HEK293 (cell line): Measurements from ENCODE around the gene SRF.

ENCODE experiments used
- OVOL3 ChIP-seq: fragments of 450-650 bp; formaldehyde crosslinking; IDR thresholded peaks from 2 replicates; pipeline ENCODE4 v1.5.1; 2016; ENCODE audit warnings: missing biosample characterization, missing genetic modification characterization
- ZNF114 ChIP-seq: fragments of 450-650 bp; formaldehyde crosslinking; IDR thresholded peaks from 2 replicates; pipeline ENCODE4 v1.5.0; 2017; ENCODE audit warnings: missing biosample characterization, missing genetic modification characterization
- ZNF549 ChIP-seq: fragments of 450-650 bp; IDR thresholded peaks from 2 replicates; pipeline ENCODE4 v1.5.1; 2018; ENCODE audit warnings: missing biosample characterization, missing genetic modification characterization, mild to moderate bottlenecking, inconsistent platforms, moderate library complexity
- TF ChIP-seq, protein P1 (sequence below): fragments of 450-650 bp; formaldehyde crosslinking; IDR thresholded peaks from 2 replicates; pipeline ENCODE4 v1.5.1; 2016; ENCODE audit warnings: missing biosample characterization, missing genetic modification characterization, low read depth
- TF ChIP-seq, protein P2 (sequence below): fragments of 450-650 bp; formaldehyde crosslinking; IDR thresholded peaks from 2 replicates; pipeline ENCODE4 v1.5.1; 2016; ENCODE audit warnings: missing biosample characterization, missing genetic modification characterization
- TF ChIP-seq, protein P3 (sequence below): fragments of 450-650 bp; formaldehyde crosslinking; IDR thresholded peaks from 2 replicates; pipeline ENCODE4 v1.5.1; 2016; ENCODE audit warnings: missing biosample characterization, missing genetic modification characterization
- TF ChIP-seq, protein P4 (sequence below): fragments of 450-650 bp; formaldehyde crosslinking; IDR thresholded peaks from 2 replicates; pipeline ENCODE4 v1.5.1; 2016; ENCODE audit warnings: missing biosample characterization, missing genetic modification characterization

DNA sequence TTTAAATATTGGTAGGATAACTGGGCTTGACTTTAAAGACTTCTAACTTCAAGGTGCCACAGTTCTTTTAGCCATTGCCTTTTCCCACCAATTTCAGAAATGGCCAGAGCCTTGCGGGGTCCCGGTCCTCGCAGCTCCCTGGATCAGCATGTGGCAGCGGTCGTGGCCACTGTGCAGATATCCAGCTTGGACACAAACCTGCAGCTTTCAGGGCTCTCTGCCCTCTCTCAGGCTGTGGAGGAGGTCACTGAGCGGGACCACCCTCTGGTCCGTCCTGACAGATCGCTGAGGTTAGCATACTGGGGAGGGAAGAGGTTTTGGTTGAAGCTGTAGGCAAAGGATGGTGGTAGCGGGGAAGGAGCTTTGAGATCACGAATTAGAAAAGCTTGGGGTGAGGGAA, 17.4 kb downstream of the SRF start:
- TF ChIP-seq, protein P1, sequence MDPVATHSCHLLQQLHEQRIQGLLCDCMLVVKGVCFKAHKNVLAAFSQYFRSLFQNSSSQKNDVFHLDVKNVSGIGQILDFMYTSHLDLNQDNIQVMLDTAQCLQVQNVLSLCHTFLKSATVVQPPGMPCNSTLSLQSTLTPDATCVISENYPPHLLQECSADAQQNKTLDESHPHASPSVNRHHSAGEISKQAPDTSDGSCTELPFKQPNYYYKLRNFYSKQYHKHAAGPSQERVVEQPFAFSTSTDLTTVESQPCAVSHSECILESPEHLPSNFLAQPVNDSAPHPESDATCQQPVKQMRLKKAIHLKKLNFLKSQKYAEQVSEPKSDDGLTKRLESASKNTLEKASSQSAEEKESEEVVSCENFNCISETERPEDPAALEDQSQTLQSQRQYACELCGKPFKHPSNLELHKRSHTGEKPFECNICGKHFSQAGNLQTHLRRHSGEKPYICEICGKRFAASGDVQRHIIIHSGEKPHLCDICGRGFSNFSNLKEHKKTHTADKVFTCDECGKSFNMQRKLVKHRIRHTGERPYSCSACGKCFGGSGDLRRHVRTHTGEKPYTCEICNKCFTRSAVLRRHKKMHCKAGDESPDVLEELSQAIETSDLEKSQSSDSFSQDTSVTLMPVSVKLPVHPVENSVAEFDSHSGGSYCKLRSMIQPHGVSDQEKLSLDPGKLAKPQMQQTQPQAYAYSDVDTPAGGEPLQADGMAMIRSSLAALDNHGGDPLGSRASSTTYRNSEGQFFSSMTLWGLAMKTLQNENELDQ (tag by site-specific recombination) = no peak
- TF ChIP-seq, protein P2, sequence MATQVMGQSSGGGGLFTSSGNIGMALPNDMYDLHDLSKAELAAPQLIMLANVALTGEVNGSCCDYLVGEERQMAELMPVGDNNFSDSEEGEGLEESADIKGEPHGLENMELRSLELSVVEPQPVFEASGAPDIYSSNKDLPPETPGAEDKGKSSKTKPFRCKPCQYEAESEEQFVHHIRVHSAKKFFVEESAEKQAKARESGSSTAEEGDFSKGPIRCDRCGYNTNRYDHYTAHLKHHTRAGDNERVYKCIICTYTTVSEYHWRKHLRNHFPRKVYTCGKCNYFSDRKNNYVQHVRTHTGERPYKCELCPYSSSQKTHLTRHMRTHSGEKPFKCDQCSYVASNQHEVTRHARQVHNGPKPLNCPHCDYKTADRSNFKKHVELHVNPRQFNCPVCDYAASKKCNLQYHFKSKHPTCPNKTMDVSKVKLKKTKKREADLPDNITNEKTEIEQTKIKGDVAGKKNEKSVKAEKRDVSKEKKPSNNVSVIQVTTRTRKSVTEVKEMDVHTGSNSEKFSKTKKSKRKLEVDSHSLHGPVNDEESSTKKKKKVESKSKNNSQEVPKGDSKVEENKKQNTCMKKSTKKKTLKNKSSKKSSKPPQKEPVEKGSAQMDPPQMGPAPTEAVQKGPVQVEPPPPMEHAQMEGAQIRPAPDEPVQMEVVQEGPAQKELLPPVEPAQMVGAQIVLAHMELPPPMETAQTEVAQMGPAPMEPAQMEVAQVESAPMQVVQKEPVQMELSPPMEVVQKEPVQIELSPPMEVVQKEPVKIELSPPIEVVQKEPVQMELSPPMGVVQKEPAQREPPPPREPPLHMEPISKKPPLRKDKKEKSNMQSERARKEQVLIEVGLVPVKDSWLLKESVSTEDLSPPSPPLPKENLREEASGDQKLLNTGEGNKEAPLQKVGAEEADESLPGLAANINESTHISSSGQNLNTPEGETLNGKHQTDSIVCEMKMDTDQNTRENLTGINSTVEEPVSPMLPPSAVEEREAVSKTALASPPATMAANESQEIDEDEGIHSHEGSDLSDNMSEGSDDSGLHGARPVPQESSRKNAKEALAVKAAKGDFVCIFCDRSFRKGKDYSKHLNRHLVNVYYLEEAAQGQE (tag by site-specific recombination) = no peak
- TF ChIP-seq, protein P3, sequence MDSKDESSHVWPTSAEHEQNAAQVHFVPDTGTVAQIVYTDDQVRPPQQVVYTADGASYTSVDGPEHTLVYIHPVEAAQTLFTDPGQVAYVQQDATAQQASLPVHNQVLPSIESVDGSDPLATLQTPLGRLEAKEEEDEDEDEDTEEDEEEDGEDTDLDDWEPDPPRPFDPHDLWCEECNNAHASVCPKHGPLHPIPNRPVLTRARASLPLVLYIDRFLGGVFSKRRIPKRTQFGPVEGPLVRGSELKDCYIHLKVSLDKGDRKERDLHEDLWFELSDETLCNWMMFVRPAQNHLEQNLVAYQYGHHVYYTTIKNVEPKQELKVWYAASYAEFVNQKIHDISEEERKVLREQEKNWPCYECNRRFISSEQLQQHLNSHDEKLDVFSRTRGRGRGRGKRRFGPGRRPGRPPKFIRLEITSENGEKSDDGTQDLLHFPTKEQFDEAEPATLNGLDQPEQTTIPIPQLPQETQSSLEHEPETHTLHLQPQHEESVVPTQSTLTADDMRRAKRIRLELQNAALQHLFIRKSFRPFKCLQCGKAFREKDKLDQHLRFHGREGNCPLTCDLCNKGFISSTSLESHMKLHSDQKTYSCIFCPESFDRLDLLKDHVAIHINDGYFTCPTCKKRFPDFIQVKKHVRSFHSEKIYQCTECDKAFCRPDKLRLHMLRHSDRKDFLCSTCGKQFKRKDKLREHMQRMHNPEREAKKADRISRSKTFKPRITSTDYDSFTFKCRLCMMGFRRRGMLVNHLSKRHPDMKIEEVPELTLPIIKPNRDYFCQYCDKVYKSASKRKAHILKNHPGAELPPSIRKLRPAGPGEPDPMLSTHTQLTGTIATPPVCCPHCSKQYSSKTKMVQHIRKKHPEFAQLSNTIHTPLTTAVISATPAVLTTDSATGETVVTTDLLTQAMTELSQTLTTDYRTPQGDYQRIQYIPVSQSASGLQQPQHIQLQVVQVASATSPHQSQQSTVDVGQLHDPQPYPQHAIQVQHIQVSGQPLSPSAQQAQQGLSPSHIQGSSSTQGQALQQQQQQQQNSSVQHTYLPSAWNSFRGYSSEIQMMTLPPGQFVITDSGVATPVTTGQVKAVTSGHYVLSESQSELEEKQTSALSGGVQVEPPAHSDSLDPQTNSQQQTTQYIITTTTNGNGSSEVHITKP = no peak
- TF ChIP-seq, protein P4, sequence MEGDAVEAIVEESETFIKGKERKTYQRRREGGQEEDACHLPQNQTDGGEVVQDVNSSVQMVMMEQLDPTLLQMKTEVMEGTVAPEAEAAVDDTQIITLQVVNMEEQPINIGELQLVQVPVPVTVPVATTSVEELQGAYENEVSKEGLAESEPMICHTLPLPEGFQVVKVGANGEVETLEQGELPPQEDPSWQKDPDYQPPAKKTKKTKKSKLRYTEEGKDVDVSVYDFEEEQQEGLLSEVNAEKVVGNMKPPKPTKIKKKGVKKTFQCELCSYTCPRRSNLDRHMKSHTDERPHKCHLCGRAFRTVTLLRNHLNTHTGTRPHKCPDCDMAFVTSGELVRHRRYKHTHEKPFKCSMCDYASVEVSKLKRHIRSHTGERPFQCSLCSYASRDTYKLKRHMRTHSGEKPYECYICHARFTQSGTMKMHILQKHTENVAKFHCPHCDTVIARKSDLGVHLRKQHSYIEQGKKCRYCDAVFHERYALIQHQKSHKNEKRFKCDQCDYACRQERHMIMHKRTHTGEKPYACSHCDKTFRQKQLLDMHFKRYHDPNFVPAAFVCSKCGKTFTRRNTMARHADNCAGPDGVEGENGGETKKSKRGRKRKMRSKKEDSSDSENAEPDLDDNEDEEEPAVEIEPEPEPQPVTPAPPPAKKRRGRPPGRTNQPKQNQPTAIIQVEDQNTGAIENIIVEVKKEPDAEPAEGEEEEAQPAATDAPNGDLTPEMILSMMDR = no peak
- TF ChIP-seq ZNF549 (tag by site-specific recombination) (no peak), ZNF114 (no peak), OVOL3 (tag by site-specific recombination) (no peak)
